NCI-H128 (cell line): ENCODE data around the gene FARP1.

Experiments
- DNase-seq: peaks from one replicate; lab custom pipeline; 2025; ENCODE audit not compliant: unreplicated experiment; lab: John Stamatoyannopoulos, UW

The FARP1 gene

GRCh38 chr13:98305670-98306069 lies 162.8 kb downstream of the FARP1 start:
- no peak for DNase-seq

DNA sequence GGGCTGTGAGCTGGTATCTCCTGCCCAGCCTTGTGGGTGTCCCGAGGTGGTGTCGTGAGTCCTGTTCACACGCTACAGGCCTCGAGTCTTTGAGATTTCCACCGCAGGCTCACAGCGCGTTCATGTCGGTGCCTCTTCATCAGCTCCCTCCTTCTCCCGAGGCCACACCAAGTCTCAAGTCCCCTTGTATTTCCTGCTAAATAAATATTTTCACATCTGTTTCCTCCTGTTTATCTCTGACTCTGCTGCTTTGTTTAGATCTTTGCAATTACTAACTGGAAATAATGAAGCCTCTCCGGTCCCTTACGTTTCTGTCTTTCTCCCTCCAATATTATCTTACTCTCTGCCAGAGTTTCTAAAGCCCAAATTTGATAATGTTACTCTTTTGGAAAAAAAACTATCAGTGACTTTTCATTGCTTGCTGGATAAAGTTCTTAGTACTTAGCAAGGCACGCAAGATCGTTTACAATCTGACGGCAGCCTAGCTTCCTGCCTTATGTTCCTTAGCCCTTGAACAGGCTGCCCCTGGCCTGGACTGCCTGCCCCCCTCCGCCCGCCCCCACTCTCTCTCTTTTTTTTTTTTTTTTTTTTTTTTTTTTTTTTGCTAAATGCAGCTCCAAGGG lies 164.7 kb downstream of the FARP1 start:
- DNase-seq, result no peak

- no peak for DNase-seq
Observed at GRCh38 chr13:98308086-98308911, 165.4 kb downstream of the FARP1 start.

DNA sequence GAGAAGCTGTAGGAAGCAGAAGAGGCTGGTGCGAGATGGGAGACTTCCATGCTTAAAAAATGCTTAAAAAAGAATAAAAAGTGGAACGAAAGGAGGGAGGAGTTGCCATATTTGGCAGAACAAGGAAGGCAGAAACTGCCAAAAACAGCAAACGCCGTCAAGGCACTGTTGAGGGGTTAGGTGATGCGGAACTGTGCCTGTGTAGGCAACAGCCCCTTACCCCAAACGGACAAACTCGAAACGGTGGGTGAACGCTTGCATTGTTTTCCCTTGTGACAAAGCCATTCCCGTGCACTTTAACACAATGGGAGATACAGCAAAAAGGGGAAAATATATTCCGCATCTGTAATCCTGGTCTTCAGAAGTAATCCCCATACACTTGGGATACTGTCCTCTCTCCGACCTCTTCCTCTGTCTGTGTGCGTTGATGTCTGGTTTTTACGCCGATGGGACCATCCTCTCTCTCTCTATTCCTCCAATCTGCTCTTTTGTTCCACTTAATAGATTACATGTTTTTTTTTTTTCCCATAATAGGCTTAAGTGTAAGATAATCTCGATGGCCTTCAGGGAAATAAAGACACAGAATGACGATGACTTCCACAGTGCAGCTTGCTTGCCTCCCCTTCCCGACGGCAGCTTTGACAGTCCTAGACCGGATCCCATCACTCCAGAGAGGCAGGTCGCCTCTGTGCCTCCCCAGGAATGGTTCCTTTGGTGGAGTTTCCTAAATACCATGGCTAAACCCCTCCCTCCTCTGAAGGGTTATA lies 166.9 kb downstream of the FARP1 start:
- no peak for DNase-seq

GRCh38 chr13:98310485-98311199 lies 167.7 kb downstream of the FARP1 start:
- no peak for DNase-seq

DNA sequence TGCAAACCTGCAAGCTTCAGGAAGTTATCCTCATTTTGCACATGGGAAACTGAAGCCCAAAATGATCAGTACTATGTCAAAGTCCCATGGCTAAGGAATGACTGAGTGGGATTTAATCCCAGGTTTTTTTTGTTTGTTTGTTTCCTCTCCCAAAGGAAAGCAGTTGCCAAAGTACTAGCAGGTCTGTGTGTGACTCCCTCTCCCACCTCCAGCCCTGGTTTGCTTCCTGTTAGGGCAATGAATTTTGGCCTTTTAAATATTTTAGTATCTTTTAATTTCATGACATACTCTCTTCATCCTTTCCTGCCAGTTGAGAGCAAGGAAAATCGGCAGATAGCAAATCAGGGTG lies 168.3 kb downstream of the FARP1 start:
- no peak for DNase-seq

- DNase-seq, result no peak
Observed at GRCh38 chr13:98312606-98313005, 169.7 kb downstream of the FARP1 start.

DNA sequence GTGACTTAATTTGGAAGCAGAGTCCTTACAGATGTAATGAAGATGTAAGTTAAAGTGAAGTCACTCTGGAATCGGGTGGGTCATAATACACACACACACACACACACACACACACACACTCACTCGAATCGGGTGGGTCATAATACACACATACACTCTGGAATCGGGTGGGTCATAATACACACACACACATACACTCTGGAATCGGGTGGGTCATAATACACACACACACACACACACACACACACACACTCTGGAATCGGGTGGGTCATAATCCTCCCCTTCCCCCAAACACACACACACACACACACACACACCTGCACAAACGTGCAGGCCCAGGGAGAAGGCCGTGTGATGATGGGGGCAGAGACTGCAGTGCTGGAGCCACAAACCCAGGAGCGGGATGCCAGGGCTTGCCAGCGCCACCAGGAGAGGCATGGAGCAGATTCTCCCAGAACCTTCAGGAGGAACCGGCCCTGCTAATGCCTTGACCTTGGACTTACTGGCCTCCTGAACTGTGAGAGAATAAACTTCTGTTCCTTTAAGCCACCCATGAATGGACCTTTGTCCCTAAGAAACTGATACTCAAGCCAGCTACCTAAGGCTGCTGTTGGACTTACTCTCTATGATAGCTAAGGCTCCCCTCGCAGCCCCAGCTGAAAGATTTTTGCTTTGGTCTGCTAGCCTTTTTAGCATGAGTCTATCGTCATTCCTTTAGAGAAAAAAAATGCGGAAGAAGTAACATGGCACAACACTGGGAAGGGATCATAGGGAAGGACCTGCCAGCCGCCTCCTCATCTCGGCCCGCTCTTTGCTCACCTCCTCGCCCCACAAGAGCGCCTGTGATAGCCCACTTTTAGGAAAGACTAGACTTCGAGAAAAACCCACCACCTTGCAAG lies 170.4 kb downstream of the FARP1 start:
- no peak for DNase-seq

DNA sequence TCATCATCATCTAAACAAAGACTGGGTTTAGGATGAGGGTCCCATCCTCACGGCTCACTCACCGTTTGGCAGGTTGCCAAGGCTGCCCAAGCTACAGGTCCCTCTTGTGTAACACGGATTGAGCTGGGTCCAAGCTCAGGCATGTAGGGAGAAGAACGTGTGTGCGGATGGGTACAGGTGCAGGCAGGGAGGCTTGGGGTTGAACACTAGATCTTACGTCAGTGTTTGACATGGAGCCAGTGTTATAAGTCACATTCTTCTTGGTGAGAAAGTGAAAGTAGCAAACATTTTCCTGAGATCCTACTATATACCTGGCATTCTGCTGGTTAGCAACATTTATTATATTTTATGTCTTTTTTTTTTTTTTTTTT lies 171.0 kb downstream of the FARP1 start:
- DNase-seq, result no peak

DNA sequence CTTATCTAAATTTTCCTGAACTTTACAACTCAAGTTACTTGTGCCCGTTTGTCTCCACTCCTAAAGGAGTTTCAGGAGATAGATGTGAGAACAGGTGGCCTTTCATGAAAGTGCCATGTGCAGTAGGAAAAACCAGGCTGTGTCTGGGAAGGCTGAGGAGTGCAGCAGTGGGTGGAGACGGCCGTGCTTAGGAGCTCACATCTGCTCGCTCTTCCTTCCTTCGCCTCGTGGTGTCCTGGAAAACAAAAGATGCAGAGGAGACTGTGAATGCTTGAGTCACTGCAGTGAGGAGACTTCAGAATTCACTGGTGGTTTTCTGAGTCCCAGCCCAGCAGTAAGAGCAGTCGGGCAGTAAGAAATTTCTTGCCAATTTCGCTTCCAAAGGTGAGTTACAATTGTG lies 172.6 kb downstream of the FARP1 start:
- no peak for DNase-seq

DNA sequence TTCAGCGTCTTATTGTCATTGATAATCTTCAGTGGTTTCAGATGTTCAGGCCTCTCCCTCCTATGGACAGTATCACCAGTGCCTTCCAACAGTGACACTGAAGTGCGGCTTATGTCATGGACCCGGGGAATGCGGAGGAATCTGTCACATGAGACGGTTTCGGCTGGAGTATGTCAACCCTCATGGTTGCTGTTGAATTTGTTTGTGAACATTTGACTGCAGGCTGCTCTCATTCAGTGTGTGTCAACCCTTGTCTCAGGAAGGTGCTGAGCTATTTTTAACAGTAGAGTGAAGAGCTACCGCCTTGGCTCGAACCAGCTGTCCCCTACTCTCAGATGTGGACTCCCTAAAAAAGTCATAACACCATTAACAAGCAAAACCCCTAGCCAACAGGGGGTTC lies 173.0 kb downstream of the FARP1 start:
- DNase-seq, result no peak

GRCh38 chr13:98317573-98318171 lies 174.8 kb downstream of the FARP1 start:
- no peak for DNase-seq

- no peak for DNase-seq
Observed at GRCh38 chr13:98318263-98318878, 175.5 kb downstream of the FARP1 start.

- DNase-seq, result no peak
Observed at GRCh38 chr13:98320561-98321105, 177.7 kb downstream of the FARP1 start.

- no peak for DNase-seq
Observed at GRCh38 chr13:98321395-98321794, 178.5 kb downstream of the FARP1 start.

DNA sequence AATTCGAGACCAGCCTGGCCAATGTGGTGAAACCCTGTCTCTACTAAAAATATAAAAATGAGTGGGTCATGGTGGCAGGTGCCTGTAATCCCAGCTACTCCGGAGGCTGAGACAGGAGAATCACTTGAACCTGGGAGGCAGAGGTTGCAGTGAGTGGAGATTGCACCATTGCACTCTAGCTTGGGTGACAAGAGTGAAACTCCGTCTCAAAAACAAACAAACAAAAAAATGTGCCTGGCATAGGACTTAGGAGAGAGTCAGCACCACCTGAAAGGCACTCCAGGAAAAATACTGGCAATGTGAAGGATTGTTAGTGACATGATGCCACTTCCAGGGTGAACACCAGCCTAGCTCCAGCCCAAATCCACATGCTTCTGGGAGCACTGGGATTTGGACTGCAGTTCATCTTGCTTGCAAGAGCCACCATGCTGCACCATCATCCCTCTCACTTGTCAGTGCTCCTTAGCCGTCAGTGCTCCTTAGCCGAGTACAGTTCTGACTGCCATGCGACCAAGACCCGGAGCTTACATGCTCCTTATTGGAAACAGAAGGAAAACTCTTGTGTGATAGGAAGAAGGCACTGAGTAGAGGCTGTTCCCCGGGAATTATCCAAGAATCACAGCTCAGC lies 179.3 kb downstream of the FARP1 start:
- no peak for DNase-seq

GRCh38 chr13:98324105-98324504 lies 181.2 kb downstream of the FARP1 start:
- no peak for DNase-seq

- no peak for DNase-seq
Observed at GRCh38 chr13:98325724-98326123, 182.8 kb downstream of the FARP1 start.

GRCh38 chr13:98326291-98326690 lies 183.4 kb downstream of the FARP1 start:
- no peak for DNase-seq
